SKM-1 treated with dmso at 0.1 percent for 144 hours (cell line): Measurements from ENCODE around the gene BRINP1.

Source experiments
- DNase-seq: peaks from one replicate; lab custom pipeline; 2025; ENCODE audit not compliant: unreplicated experiment; lab: John Stamatoyannopoulos, UW

The BRINP1 gene

GRCh38 chr9:119343059-119343990, 25.9 kb downstream of the BRINP1 start:
- DNase-seq, result no peak

DNA sequence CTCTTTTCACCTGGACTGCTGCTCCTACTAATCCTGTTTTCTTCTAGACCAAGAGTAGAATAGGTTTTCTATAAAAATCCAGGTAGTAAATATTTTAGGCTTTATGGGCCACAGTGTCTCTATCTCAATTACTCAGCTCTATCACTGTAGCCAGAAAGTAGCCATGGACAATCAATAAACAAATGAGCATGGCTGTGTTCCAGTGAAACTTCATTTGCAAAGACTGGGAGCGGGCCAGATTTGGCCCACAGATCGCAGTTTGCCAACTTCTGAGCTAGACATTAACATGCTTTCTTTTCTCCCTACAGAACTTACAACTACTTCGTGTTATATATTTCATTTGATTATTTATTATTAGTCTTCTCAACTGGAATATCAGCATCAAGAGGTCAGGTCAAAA, 30.2 kb downstream of the BRINP1 start:
- DNase-seq, result no peak

DNA sequence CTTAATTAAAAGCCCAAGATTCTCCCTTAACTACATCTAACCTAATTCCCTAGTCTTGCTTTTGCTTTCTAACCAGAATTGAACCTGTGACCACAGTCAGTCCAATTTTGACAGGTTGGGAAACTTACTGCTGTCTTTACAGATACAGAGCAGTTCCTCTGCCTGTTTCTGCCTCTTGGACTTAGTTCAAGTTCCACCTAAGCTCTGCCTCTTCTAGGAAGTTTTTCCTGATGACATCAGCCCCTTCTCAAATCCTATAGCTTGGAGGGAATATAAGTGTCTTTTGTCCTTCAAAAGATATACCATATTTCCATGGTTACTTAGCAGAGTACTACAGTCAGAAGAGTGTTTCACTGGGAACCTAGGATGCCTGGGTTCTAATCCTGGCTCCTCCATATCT, 31.7 kb downstream of the BRINP1 start:
- DNase-seq, result no peak

DNA sequence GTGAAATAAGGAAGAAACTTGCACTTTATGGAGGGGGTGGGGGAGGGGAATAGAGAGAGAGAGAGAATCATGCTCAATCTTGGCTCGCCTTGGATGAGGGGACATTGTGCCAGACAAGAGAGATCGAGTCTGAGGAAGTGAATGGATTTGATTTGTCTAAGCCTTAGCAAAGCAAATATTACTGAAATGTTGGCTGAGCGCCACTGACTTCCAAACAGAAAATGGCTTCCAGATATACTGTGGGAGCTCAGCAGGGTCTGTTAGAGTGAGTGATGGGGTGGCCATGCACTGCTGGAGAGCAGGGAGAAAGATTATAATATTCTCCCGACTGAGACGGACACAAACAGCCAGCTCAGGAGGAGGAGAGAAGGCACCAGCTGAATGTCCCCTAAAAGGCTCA, 34.5 kb downstream of the BRINP1 start:
- DNase-seq, result no peak

DNA sequence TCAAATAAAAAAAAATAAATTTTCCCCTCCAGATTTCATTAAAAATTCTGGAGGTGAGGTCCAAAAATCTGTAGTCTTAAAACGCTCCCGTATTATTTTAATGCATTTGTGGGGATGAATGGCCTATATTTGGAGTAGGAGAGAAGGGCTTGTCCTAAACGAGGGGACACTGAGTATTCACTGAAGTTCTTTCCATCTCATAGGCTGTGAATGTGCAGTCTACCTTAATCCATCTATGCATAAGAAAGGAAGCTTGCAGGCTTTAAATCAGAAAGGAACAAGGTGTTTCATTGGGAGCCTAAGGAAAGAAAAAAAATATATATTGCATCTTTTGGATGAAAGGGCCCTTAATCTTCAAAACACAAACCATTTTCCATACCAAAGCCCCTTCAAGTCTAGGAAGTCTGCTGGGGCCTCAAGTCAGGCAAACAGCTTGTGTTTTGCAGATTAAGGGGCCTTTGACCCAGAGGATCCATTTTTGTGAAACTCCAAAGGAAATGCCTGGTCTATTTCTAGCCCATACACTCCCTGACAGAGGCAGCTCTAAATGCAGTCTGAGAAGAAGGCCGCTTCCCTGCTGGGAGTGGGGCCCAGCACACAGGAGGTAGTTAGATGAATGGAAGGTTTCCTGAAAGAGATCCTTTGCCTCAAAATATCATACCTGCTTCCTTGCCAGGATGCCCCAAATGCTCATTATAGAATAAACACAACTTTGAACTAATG, 35.6 kb downstream of the BRINP1 start:
- DNase-seq, result no peak

DNA sequence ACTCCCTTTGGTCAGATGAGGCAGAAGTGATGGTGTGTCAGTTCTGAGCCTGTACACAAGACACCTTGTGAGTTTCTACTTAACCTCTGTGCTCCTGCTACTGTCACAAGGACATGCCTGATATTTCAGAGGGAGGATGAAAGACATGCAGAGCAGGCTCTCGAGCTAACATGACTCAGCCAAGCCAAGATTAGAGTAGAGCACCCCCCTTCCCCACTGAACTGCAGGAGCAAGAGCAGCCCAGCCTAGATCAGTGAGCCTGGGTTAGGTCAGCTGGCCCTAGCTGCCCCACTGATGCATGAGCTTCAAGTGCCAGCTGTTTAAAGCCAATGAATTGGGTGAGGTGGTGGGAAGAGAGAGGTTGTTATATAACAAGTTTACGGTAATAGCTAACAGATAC, 36.7 kb downstream of the BRINP1 start:
- no peak for DNase-seq

GRCh38 chr9:119322184-119322583, 47.1 kb downstream of the BRINP1 start:
- no peak for DNase-seq

- no peak for DNase-seq
Measured at GRCh38 chr9:119318371-119318770, 50.9 kb downstream of the BRINP1 start.

DNA sequence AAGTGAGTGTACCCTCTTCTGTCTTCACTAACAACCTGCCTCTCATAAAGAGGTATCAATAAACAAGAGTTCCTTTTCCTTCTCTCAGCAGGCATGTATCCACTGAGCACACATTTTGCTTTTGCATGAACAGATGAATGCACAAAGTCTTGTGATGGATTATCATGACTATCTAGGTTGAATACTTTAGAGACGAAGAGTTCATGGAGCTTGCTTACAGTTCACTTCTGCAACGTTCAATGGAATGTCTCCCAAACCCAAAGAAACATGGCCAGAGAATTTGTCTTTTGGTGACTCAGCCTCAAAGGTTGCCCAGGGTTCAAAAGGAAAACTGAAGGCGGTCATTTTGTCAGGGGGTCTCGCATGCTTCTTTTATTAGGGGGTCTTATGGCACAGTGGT, 55.4 kb downstream of the BRINP1 start:
- DNase-seq, result no peak

DNA sequence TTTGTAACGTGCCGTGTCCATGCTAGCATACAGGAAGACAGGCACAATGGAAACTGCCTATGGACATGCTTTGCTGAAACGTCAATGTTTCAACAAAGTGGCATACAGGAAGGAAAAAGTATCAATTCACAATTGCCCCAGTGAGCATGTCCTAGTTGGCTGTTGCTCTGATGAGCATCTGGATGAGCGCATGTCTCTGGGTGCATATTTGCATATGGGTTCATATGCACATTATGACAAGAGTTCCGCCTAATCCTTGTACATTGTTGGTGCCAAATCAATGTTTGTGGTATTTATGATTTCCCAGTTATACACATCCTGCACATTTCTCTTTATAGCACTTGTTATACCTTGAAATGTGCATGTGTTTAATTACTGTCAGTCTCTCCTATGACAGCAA, 58.5 kb downstream of the BRINP1 start:
- DNase-seq, result no peak

GRCh38 chr9:119307471-119307870, 61.8 kb downstream of the BRINP1 start:
- DNase-seq, result no peak

- DNase-seq, result no peak
Measured at GRCh38 chr9:119304555-119304954, 64.7 kb downstream of the BRINP1 start.

DNA sequence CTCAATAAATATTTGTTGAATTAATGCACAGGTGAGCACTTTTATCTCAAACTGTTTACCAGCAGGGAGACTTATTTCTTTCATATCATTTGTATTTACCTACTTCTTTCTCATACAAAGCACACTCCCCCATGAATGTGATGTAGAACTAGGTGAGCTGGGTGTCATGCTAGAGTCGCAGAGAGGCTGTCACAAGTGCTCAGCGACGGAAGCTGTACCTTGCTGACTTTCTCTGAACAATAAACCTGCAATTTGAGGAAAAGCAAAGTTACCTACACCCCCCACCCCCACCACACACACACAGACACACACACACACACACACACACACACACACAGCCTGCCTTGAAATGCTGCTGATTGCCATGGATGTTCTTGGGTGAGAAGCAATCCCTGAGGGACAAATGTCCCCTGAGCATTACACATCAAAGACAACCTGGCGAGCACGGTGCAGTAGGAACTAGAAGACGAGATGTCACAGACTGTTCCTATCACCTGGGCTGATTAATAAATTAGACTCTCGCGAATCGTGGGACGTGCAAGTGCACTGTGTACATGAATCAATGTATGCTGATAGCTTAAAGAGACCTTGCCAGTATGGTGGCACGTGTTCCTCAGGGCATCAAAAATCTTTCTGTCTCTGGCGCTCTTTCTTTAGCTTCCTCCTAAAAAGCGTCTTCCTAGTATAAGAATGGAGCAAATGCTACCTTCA, 66.1 kb downstream of the BRINP1 start:
- DNase-seq, result no peak

GRCh38 chr9:119298076-119298853, 71.0 kb downstream of the BRINP1 start:
- DNase-seq, result peak; percentile 11

DNA sequence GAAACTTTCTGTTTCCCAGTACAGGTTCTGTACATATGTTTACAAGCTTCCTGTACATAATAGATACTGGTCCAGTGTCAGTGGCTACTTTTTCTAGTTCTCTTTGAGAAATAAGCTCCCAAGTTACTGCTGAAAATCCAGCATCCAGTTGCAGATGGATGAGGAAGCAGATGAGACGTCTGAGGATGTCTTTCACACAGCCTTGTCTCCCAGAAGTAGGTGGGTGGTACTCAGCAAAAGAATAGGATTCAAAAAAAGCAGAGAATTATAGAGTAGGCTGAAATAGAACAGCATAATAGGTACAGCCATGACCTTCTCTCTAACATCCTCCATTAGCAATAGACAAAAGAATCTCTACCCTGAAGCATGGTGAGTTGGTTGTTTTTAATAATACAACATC, 77.7 kb downstream of the BRINP1 start:
- no peak for DNase-seq

GRCh38 chr9:119289740-119290433, 79.3 kb downstream of the BRINP1 start:
- DNase-seq, result peak; percentile 27

GRCh38 chr9:119284587-119285337, 84.5 kb downstream of the BRINP1 start:
- no peak for DNase-seq

- DNase-seq, result no peak
Measured at GRCh38 chr9:119284118-119284517, 85.1 kb downstream of the BRINP1 start.

- no peak for DNase-seq
Measured at GRCh38 chr9:119283078-119283794, 86.0 kb downstream of the BRINP1 start.
